Loucy (cell line): ENCODE measurements around the gene C19orf12.

ENCODE experiments used
- H2AFZ ChIP-seq: fragments of 200-600 bp; sonication (generic); 2 replicates; pipeline ENCODE4 v1.6.0; 2016; ENCODE audit warnings: antibody characterized with exemption, mild to moderate bottlenecking, low read length, moderate library complexity
- H3F3A ChIP-seq: fragments of 200-600 bp; 2 replicates; pipeline ENCODE4 v1.6.0; 2016; ENCODE audit warnings: antibody characterized with exemption, low read depth, mild to moderate bottlenecking
- H3K27me3 ChIP-seq: fragments of 200-600 bp; sonication (generic); 2 replicates; pipeline ENCODE4 v1.6.1; 2014; ENCODE audit warnings: low read length, mild to moderate bottlenecking; ENCODE audit not compliant: insufficient read depth, poor library complexity, severe bottlenecking
- H3K36me3 ChIP-seq: fragments of 200-600 bp; sonication (generic); 2 replicates; pipeline ENCODE4 v1.6.1; 2016; ENCODE audit warnings: low read length; ENCODE audit not compliant: insufficient read depth
- H3K4me1 ChIP-seq: fragments of 200-600 bp; sonication (generic); 2 replicates; pipeline ENCODE4 v1.5.1; 2014; ENCODE audit warnings: low read length, mild to moderate bottlenecking; ENCODE audit not compliant: insufficient read depth, poor library complexity, severe bottlenecking
- H3K4me2 ChIP-seq: fragments of 200-600 bp; sonication (generic); 2 replicates; pipeline ENCODE4 v1.6.0; 2014; ENCODE audit warnings: antibody characterized with exemption, low read length, low read depth, mild to moderate bottlenecking; ENCODE audit not compliant: poor library complexity, severe bottlenecking
- H3K4me3 ChIP-seq: fragments of 200-600 bp; sonication (generic); 2 replicates; pipeline ENCODE4 v1.5.1; 2014; ENCODE audit warnings: low read length, mild to moderate bottlenecking, mixed read lengths; ENCODE audit not compliant: poor library complexity, severe bottlenecking
- H3K79me2 ChIP-seq: fragments of 200-600 bp; sonication (generic); 2 replicates; pipeline ENCODE4 v1.6.1; 2014; ENCODE audit warnings: low read length; ENCODE audit not compliant: insufficient read depth
- H3K9ac ChIP-seq: fragments of 200-600 bp; sonication (generic); 2 replicates; pipeline ENCODE4 v1.6.0; 2014; ENCODE audit warnings: mild to moderate bottlenecking, low read depth, low read length, moderate library complexity; ENCODE audit not compliant: poor library complexity, severe bottlenecking
- H3K9me2 ChIP-seq: fragments of 200-600 bp; sonication (generic); replicated peaks from 2 replicates; pipeline ENCODE4 v1.6.1; 2016; ENCODE audit warnings: low read depth, low read length, mixed read lengths
- H3K9me3 ChIP-seq: fragments of 200-600 bp; sonication (generic); 2 replicates; pipeline ENCODE4 v1.6.1; 2014; ENCODE audit warnings: mild to moderate bottlenecking, antibody characterized with exemption, low read length, low read depth; ENCODE audit not compliant: insufficient read depth
- H4K20me1 ChIP-seq: fragments of 200-600 bp; sonication (generic); 2 replicates; pipeline ENCODE4 v1.6.0; 2014; ENCODE audit warnings: antibody characterized with exemption, low read length, mild to moderate bottlenecking; ENCODE audit not compliant: insufficient read depth, poor library complexity, severe bottlenecking
- CTCF ChIP-seq: fragments of 200-600 bp; sonication (generic); conservative IDR thresholded peaks from 2 replicates; pipeline ENCODE4 v1.5.1; 2014; ENCODE audit warnings: mild to moderate bottlenecking, antibody characterized with exemption, low read length
- EZH2phosphoT487 ChIP-seq: fragments of 200-600 bp; IDR thresholded peaks from 2 replicates; pipeline ENCODE4 v1.6.1; 2018; ENCODE audit warnings: antibody characterized with exemption, mild to moderate bottlenecking, moderate library complexity, borderline replicate concordance

C19orf12 gene

GRCh38 chr19:29665215-29665825 is 49.7 kb downstream of the C19orf12 start, which contains the start of gene PLEKHF1:
Gene PLEKHF1 (plus strand): TSS chr19:29665461. CDS start chr19:29673840, 8,379 bp downstream.
- peaks cover 41% of the 10 kb centered on the region for H3K4me1 ChIP-seq
- no peaks in the 10 kb centered on the region for H3K9me3 ChIP-seq
- peak within 1 kb of the TSS; percentile 95 for H3K4me3 ChIP-seq
- H3F3A ChIP-seq: no peaks in the 10 kb centered on the region
- H3K9me2 ChIP-seq: no peaks in the 10 kb centered on the region
- H4K20me1 ChIP-seq: no peaks in the 10 kb centered on the region
- H3K27me3 ChIP-seq: no peaks in the 10 kb centered on the region
- H3K79me2 ChIP-seq: peaks cover 48% of the 10 kb centered on the region
- peak within 1 kb of the TSS; percentile 78 for H3K9ac ChIP-seq
- H3K4me2 ChIP-seq: peak within 1 kb of the TSS; percentile 88
- peak within 1 kb of the TSS; percentile 92 for H2AFZ ChIP-seq
- no peaks in the 10 kb centered on the region for H3K36me3 ChIP-seq
- TF ChIP-seq EZH2phosphoT487: no peak
- no peak for TF ChIP-seq CTCF

- H3K9ac ChIP-seq: peak overlapping the region; percentile 67
- no peaks in the 10 kb centered on the region for H3K9me3 ChIP-seq
- H3K4me2 ChIP-seq: peak overlapping the region; percentile 88
- H3K27me3 ChIP-seq: no peaks in the 10 kb centered on the region
- H3F3A ChIP-seq: no peaks in the 10 kb centered on the region
- peaks cover 41% of the 10 kb centered on the region for H3K4me1 ChIP-seq
- H2AFZ ChIP-seq: peak overlapping the region; percentile 83
- H3K36me3 ChIP-seq: no peaks in the 10 kb centered on the region
- no peaks in the 10 kb centered on the region for H4K20me1 ChIP-seq
- peaks cover 43% of the 10 kb centered on the region; the same call in 1 of the 2 replicates for H3K79me2 ChIP-seq
- TF ChIP-seq EZH2phosphoT487 (no peak), CTCF (peak; percentile 36; the same call in 1 of the 2 replicates)
- H3K9me2 ChIP-seq: no peaks in the 10 kb centered on the region
- peak overlapping the region; percentile 95 for H3K4me3 ChIP-seq
Observed at GRCh38 chr19:29664753-29665214, 50.3 kb downstream of the C19orf12 start.

DNA sequence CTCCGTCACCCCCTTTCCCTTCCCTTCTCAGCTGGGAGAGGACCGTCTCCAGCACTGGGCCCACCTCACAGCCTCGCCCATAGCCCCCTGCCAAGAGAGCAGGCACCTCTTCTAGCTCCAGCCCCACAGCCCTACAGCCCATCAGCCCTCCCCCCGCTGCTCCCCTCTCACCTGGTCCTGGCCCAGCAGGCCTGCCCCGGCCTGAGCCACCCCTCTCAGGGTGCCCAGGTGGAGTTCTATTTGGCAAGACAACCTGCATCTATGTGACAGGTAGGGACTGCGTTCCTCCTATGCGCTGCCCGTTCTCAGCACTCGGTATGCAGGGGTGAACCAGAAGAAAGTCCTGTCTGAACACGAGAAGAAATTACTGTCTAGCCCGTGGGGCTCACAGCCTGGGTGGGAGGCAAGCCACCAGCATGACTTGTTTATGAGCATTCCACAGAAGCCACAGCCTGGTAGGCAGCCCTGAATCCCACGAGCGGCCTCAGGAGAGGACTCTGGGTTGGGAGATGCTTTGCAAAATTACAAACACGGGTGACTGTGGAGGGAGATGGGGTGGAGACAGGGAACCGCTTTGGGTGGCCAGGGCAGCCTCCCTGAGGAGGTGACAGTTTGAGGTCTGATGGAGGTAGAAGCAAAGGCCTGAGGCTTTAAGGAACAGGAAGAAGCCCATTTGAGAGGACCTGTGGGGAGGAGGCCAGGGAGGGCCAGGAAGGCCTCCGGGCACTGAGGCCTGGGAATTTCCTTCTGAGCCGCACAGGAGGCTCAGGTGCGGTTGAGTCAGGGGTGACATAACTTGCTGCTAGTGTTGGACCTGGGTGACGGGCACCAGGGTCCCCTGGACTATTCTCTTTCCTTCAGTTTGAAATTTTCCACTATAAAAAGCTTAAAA is 51.0 kb downstream of the C19orf12 start:
- TF ChIP-seq EZH2phosphoT487: no peak
- TF ChIP-seq CTCF: no peak
- peaks cover 36% of the 10 kb centered on the region; the same call in 1 of the 2 replicates for H3K79me2 ChIP-seq
- H3K4me2 ChIP-seq: peak overlapping the region; percentile 88
- no peaks in the 10 kb centered on the region for H4K20me1 ChIP-seq
- no peaks in the 10 kb centered on the region for H3K27me3 ChIP-seq
- peak overlapping the region; percentile 95 for H3K4me3 ChIP-seq
- peak overlapping the region; percentile 67 for H3K9ac ChIP-seq
- H3K4me1 ChIP-seq: peaks cover 39% of the 10 kb centered on the region
- no peaks in the 10 kb centered on the region for H3F3A ChIP-seq
- no peaks in the 10 kb centered on the region for H3K36me3 ChIP-seq
- no peaks in the 10 kb centered on the region for H3K9me2 ChIP-seq
- peak overlapping the region; percentile 83; the same call in 1 of the 2 replicates for H2AFZ ChIP-seq
- H3K9me3 ChIP-seq: no peaks in the 10 kb centered on the region
